Mesenchymal stem cell (in vitro differentiated cells and primary cell): ENCODE measurements around the gene GIGYF1.

Experiments
- DNase-seq: peaks from one replicate; pipeline ENCODE4 v3.0.0-alpha.2; 2013
- H2AFZ ChIP-seq: one replicate; pipeline ENCODE4 v1.6.1; 2013; ENCODE audit warnings: low read depth, mild to moderate bottlenecking, control low read depth, inconsistent platforms, low read length, moderate library complexity
- H2AK5ac ChIP-seq: 2 replicates; pipeline ENCODE4 v1.6.1; 2013; ENCODE audit warnings: low read length, moderate library complexity, mild to moderate bottlenecking, inconsistent platforms; ENCODE audit not compliant: severe bottlenecking
- H2BK120ac ChIP-seq: one replicate; pipeline ENCODE4 v1.6.1; 2013; ENCODE audit warnings: low read depth, mild to moderate bottlenecking, inconsistent platforms, low read length, moderate library complexity
- H2BK12ac ChIP-seq, 2 experiments: one replicate each; pipeline ENCODE4 v1.6.1; 2013; ENCODE audit warnings: inconsistent platforms in 2 of 2, low read length in 2 of 2, mild to moderate bottlenecking in 2 of 2, moderate library complexity in 2 of 2, control low read depth in 1 of 2
- H2BK15ac ChIP-seq: one replicate; pipeline ENCODE4 v1.6.1; 2013; ENCODE audit warnings: mild to moderate bottlenecking, low read depth, inconsistent platforms; ENCODE audit not compliant: poor library complexity, severe bottlenecking
- H2BK5ac ChIP-seq: 2 replicates; pipeline ENCODE4 v1.6.1; 2013; ENCODE audit warnings: low read depth, mild to moderate bottlenecking, low read length, control low read depth, inconsistent platforms; ENCODE audit not compliant: poor library complexity, severe bottlenecking
- H3K14ac ChIP-seq, 2 experiments: one replicate each; pipeline ENCODE4 v1.6.1; 2013; ENCODE audit warnings: inconsistent platforms in 2 of 2, low read length in 2 of 2, control low read depth in 1 of 2, mild to moderate bottlenecking in 1 of 2, moderate library complexity in 1 of 2
- H3K18ac ChIP-seq, 2 experiments: one replicate each; pipeline ENCODE4 v1.6.1; 2013; ENCODE audit warnings: inconsistent platforms in 2 of 2, low read length in 2 of 2, control low read depth in 1 of 2, low read depth in 1 of 2, mild to moderate bottlenecking in 1 of 2
- H3K23ac ChIP-seq, 2 experiments: one replicate each; pipeline ENCODE4 v1.6.1; 2013; ENCODE audit warnings: inconsistent platforms in 2 of 2, low read length in 2 of 2, mild to moderate bottlenecking in 2 of 2, moderate library complexity in 2 of 2, control low read depth in 1 of 2
- H3K27ac ChIP-seq: 2 replicates; pipeline ENCODE4 v1.5.1; 2013; ENCODE audit warnings: mild to moderate bottlenecking, moderate library complexity, low read length, control low read depth, inconsistent platforms; ENCODE audit not compliant: poor library complexity, severe bottlenecking
- H3K27me3 ChIP-seq, 2 experiments: 2 replicates each; pipeline versions ENCODE4 v1.6.1 to v1.7.0; 2013; ENCODE audit warnings: low read length in 2 of 2, mild to moderate bottlenecking in 2 of 2, moderate library complexity in 2 of 2, control low read depth in 1 of 2, inconsistent platforms in 1 of 2; ENCODE audit not compliant: control insufficient read depth in 1 of 2, insufficient read depth in 1 of 2
- H3K36me3 ChIP-seq, 2 experiments: 2 replicates each; pipeline versions ENCODE4 v1.6.1 to v1.7.0; 2013; ENCODE audit warnings: low read length in 2 of 2, control low read depth in 1 of 2, inconsistent platforms in 1 of 2, low read depth in 1 of 2, mild to moderate bottlenecking in 1 of 2; ENCODE audit not compliant: insufficient read depth in 2 of 2, control insufficient read depth in 1 of 2
- H3K4ac ChIP-seq, 2 experiments: one replicate each; pipeline ENCODE4 v1.6.1; 2013; ENCODE audit warnings: inconsistent platforms in 2 of 2, low read length in 2 of 2, mild to moderate bottlenecking in 2 of 2, moderate library complexity in 2 of 2, control low read depth in 1 of 2, low read depth in 1 of 2
- H3K4me1 ChIP-seq: 2 replicates; pipeline ENCODE4 v1.6.1; 2013; ENCODE audit warnings: low read depth, low read length, control low read depth; ENCODE audit not compliant: control insufficient read depth, insufficient read depth
- H3K4me2 ChIP-seq: 2 replicates; pipeline ENCODE4 v1.6.1; 2013; ENCODE audit warnings: low read length, mild to moderate bottlenecking, inconsistent platforms; ENCODE audit not compliant: poor library complexity, severe bottlenecking
- H3K4me3 ChIP-seq, 2 experiments: 2 replicates each; pipeline versions ENCODE4 v1.5.1 to v1.7.0; 2013; ENCODE audit warnings: low read length in 2 of 2, mild to moderate bottlenecking in 2 of 2, control low read depth in 1 of 2, low read depth in 1 of 2; ENCODE audit not compliant: insufficient read depth in 1 of 2
- H3K79me1 ChIP-seq: replicated peaks from 2 replicates; pipeline ENCODE4 v1.6.1; 2013; ENCODE audit warnings: mild to moderate bottlenecking, control low read depth, low read length, inconsistent platforms; ENCODE audit not compliant: poor library complexity, severe bottlenecking
- H3K9ac ChIP-seq: 2 replicates; pipeline ENCODE4 v1.7.0; 2013; ENCODE audit warnings: mild to moderate bottlenecking, low read length, moderate library complexity
- H3K9me3 ChIP-seq: 2 replicates; pipeline ENCODE4 v1.7.0; 2013; ENCODE audit warnings: mild to moderate bottlenecking, low read length; ENCODE audit not compliant: control insufficient read depth
- H4K8ac ChIP-seq: one replicate; pipeline ENCODE4 v1.6.1; 2013; ENCODE audit warnings: inconsistent platforms, mild to moderate bottlenecking, low read length, moderate library complexity
- H4K91ac ChIP-seq: one replicate; pipeline ENCODE4 v1.6.1; 2013; ENCODE audit warnings: mild to moderate bottlenecking, low read length, inconsistent platforms
- WGBS: methylation state at CpG from one replicate; pipeline ENCODE4 v1.1.7; 2013; ENCODE audit warnings: mixed read lengths; 5-methylcytosine and 5-hydroxymethylcytosine counted together

Gene GIGYF1

DNA sequence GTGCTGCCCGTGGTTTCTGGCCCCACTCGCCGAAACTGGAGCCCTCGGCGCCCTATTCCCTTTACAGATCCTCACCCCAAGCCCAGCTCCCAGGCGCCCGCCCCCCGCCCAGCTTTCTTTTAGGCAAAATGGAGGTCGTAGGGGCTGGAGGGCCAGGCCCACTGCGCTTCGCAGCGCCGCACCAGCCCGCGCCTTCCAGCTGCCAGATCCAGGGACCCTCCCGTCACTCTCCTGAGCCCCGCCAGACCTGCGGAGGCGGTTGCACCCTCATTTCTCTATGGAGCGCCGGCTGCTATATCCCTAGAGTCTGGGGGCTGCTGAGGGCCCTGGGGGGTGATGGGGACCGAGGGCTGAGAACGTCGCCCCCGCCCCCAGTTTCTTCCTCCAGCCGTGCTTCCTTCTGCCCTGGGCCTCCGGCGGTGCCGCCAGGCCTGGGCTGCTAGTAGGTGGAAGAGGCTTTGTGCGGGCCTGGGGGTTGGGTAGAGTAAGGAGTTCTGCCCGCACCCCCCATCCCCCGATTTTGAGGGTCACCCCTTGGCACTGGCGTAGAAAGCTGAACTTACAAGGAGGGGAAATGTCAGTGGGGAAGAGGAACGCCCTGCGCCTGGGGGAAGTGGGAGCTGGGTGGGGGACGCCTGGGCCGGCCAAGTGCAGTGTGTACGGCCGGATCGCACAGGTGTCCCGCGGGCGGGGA lies 19.5 kb downstream of the GIGYF1 start:
- H2BK5ac ChIP-seq = peak overlapping the region; percentile 49

GRCh38 chr7:100673942-100674410 lies 20.1 kb downstream of the GIGYF1 start:
- Histone ChIP-seq H4K91ac (peak overlapping the region; percentile 95), H3K14ac (peak overlapping the region; percentile 82 to 95), H3K18ac (peak overlapping the region; percentile 85 to 93), H3K27ac (peak overlapping the region; percentile 81), H2BK5ac (peak overlapping the region; percentile 91), H2BK120ac (peak overlapping the region; percentile 96), H3K27me3 (no peaks in the 10 kb centered on the region), H3K79me1 (peaks cover 11% of the 10 kb centered on the region), H4K8ac (peak overlapping the region; percentile 87), H3K4me2 (peak overlapping the region; percentile 84), H2BK15ac (peak overlapping the region; percentile 60), H3K23ac (peak overlapping the region in 1 of 2 experiments; percentile 85), H3K9me3 (no peaks in the 10 kb centered on the region), H3K36me3 (peaks cover 26 to 28% of the 10 kb centered on the region in 2 experiments), H3K4ac (peak overlapping the region; percentile 95), H2BK12ac (peak overlapping the region in 1 of 2 experiments; percentile 17), H2AFZ (no peak overlapping the region), H3K4me3 (peak overlapping the region; percentile 82 to 89), H3K4me1 (peaks cover 10% of the 10 kb centered on the region), H3K9ac (peak overlapping the region; percentile 96), H2AK5ac (no peak overlapping the region)
- WGBS = 0% methylated on average over 30 of the region's 34 CpGs
- no peak for DNase-seq

More for the DNA sequence above, 19.5 kb downstream of the GIGYF1 start:
- Histone ChIP-seq H2BK15ac (no peak overlapping the region), H3K4ac (peak overlapping the region; percentile 78 to 89), H3K27me3 (no peaks in the 10 kb centered on the region), H3K9me3 (no peaks in the 10 kb centered on the region), H3K4me2 (peak overlapping the region; percentile 84), H4K8ac (peak overlapping the region; percentile 3), H2BK12ac (peak overlapping the region in 1 of 2 experiments; percentile 75), H3K27ac (peak overlapping the region; percentile 37), H3K18ac (peak overlapping the region; percentile 71 to 85), H3K4me3 (peak overlapping the region; percentile 82 to 89), H3K14ac (peak overlapping the region; percentile 30 to 82), H3K4me1 (peaks cover 10% of the 10 kb centered on the region), H3K79me1 (peaks cover 16% of the 10 kb centered on the region), H3K23ac (peak overlapping the region in 1 of 2 experiments; percentile 85), H2AK5ac (no peak overlapping the region), H3K36me3 (peaks cover 30 to 33% of the 10 kb centered on the region in 2 experiments), H4K91ac (peak overlapping the region; percentile 81), H3K9ac (peak overlapping the region; percentile 96), H2BK120ac (peak overlapping the region; percentile 96), H2AFZ (no peak overlapping the region)
- WGBS = under 1% methylated on average over 40 of the region's 43 CpGs
- DNase-seq = peak; percentile 34

DNA sequence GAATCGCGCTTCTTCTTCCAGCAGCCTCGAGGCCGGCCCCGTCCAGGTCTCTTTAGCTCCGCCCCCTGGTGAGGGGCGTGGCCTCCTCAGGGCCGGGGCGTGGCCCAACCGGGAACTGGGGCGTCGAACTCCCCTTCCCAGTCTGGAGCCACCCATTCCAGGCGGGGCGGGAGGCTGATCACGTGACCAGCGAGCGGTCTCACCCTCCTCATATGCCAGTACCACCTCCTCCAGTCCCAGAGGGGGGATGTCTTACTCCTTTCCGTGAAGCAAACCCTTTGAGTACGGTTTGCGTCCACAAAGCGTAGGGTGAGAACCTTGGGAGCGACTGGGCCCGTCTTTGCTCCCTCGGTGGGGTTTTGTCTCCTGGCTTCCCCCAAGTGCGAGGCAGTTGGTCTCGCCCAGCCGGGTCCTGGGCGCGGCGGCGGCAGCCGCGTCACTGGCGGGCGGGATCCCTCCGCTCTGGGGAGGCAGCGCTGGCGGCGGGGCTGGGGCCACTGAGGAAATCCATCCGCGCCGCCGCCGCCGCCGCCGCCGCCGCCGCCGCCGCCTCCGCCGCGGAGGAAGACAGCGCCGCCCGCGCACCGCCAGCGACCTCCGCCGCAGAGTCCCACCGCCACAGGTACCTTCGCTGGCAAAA lies 20.6 kb downstream of the GIGYF1 start, which contains the start of gene GNB2:
Gene GNB2, plus strand, starts transcription at position 439 of the 640 bp plus-strand sequence. CDS start 2,526 bp downstream, outside the sequence.
- Histone ChIP-seq H2BK12ac (peak within 1 kb of the TSS; percentile 75 to 83), H2BK15ac (peak within 1 kb of the TSS; percentile 60), H3K27me3 (no peaks in the 10 kb centered on the region), H3K9me3 (no peaks in the 10 kb centered on the region), H4K8ac (peak within 1 kb of the TSS; percentile 99), H4K91ac (peak within 1 kb of the TSS; percentile 98), H2AFZ (no peak within 1 kb of the TSS), H3K23ac (peak within 1 kb of the TSS in 1 of 2 experiments; percentile 85), H3K79me1 (peaks cover 8% of the 10 kb centered on the region), H2BK5ac (peak within 1 kb of the TSS; percentile 98), H3K4ac (peak within 1 kb of the TSS; percentile 95 to 98), H3K27ac (peak within 1 kb of the TSS; percentile 99), H3K14ac (peak within 1 kb of the TSS; percentile 82 to 95), H3K4me3 (peak within 1 kb of the TSS; percentile 82 to 89), H3K9ac (peak within 1 kb of the TSS; percentile 99), H3K36me3 (peaks cover 21 to 22% of the 10 kb centered on the region in 2 experiments), H3K4me2 (peak within 1 kb of the TSS; percentile 88), H2BK120ac (peak within 1 kb of the TSS; percentile 96), H2AK5ac (no peak within 1 kb of the TSS), H3K4me1 (peaks cover 10% of the 10 kb centered on the region), H3K18ac (peak within 1 kb of the TSS; percentile 85 to 97)
- WGBS = under 1% methylated on average over 38 of the region's 65 CpGs
- DNase-seq = peak; percentile 99
